IPS-18a (cell line): ENCODE measurements around the gene SEMA4F.

Source experiments
- H3K27ac ChIP-seq: one replicate; pipeline ENCODE4 v1.5.1; 2013; ENCODE audit warnings: low read length
- H3K27me3 ChIP-seq: one replicate; pipeline ENCODE4 v1.6.1; 2013; ENCODE audit warnings: mild to moderate bottlenecking, low read length; ENCODE audit not compliant: control insufficient read depth, insufficient read depth
- H3K36me3 ChIP-seq: one replicate; pipeline ENCODE4 v1.6.1; 2013; ENCODE audit warnings: low read depth, low read length; ENCODE audit not compliant: control insufficient read depth
- H3K4me1 ChIP-seq: one replicate; pipeline ENCODE4 v1.6.1; 2013; ENCODE audit warnings: low read depth, low read length; ENCODE audit not compliant: control insufficient read depth
- H3K4me3 ChIP-seq: one replicate; pipeline ENCODE4 v1.5.1; 2013; ENCODE audit warnings: low read length
- H3K9ac ChIP-seq: one replicate; pipeline ENCODE4 v1.6.1; 2013; ENCODE audit warnings: mild to moderate bottlenecking, low read length, moderate library complexity
- H3K9me3 ChIP-seq: one replicate; pipeline ENCODE4 v1.6.1; 2013; ENCODE audit warnings: low read depth, low read length; ENCODE audit not compliant: control insufficient read depth

SEMA4F gene

DNA sequence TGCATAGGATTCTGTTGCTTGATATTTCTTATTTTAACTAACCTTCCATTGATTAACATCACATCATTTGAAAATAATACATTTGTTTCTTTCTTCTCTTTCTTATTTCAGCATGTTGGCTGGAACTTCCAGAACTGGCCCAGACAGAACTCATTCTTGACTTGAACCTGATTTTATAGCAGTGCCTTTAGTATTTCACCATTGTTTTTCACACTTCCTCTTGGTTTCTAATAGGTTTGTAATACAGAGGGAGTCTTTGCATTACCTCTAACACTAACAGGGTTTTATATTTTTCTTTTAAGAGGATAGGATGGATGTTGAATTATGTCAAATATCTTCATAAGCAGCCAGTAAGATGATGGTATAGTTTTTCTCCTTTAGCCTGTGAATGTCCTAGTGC, 39.2 kb downstream of the SEMA4F start:
- no peaks in the 10 kb centered on the region for H3K9me3 ChIP-seq
- no peak overlapping the region for H3K4me3 ChIP-seq
- no peaks in the 10 kb centered on the region for H3K36me3 ChIP-seq
- no peak overlapping the region for H3K27ac ChIP-seq
- H3K4me1 ChIP-seq, result no peaks in the 10 kb centered on the region
- no peak overlapping the region for H3K9ac ChIP-seq
- H3K27me3 ChIP-seq, result no peaks in the 10 kb centered on the region

DNA sequence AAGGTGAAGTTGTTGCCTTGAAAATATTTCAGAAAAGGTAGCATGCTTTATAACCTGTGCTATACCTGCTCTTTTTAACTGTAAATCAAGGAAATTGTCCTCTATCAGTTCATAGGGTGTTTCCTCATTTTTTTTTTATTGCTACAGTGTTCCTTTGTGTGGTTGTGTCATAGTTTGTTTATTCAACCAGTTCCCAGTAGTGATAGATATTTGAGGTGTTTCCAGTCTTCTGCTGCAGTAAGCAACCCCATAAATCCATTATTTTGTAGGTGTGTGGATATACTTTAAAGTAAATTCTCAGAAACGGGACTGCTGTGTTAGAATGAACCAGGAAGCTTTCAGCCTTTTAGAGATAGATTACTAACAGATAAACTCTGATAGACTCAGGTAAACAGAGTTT, 39.6 kb downstream of the SEMA4F start:
- Histone ChIP-seq H3K27me3 (no peaks in the 10 kb centered on the region), H3K4me3 (no peak overlapping the region), H3K36me3 (no peaks in the 10 kb centered on the region), H3K4me1 (no peaks in the 10 kb centered on the region), H3K9me3 (no peaks in the 10 kb centered on the region), H3K27ac (no peak overlapping the region), H3K9ac (no peak overlapping the region)

DNA sequence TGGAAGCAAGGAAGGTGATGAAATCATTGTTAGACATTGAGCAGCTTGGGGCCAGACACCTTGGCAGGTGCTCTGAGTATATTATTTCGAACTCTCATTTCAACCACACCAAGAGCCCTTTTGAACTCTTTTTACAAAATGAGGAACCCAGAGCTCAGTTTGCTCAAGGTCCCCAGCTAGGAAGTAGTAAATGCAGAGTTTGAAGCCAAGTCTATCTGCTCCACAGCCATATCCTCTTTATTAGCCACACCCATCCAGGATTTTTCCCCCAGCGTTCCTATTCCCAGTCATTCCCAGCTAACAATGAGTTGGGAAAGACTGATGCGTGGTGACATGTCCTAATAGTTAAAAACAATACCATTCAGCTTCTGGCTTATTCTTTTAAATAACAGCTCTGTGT, 40.2 kb downstream of the SEMA4F start:
- Histone ChIP-seq H3K4me3 (no peak overlapping the region), H3K9me3 (no peaks in the 10 kb centered on the region), H3K4me1 (no peaks in the 10 kb centered on the region), H3K27ac (no peak overlapping the region), H3K9ac (no peak overlapping the region), H3K36me3 (no peaks in the 10 kb centered on the region), H3K27me3 (no peaks in the 10 kb centered on the region)

DNA sequence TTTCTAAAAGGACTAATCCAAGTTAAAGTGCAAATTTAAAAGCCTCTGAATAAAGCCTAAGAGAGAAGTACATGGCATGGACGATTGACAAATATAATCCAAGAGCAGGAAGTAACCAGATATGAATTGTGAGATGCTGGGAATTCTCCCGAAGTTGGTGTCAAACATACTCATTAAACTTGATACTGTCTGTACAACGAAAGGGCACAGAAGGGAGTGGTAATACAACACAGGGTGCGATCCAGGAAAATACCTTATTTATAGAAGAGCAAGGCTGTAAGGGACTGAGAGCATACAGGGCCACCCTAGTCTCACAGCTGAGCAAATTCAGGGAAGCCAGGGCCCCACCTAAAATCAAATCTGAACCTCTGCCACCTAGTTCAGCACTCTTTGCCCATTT, 41.6 kb downstream of the SEMA4F start:
- Histone ChIP-seq H3K27me3 (no peaks in the 10 kb centered on the region), H3K4me1 (no peaks in the 10 kb centered on the region), H3K27ac (no peak overlapping the region), H3K36me3 (no peaks in the 10 kb centered on the region), H3K9me3 (no peaks in the 10 kb centered on the region), H3K9ac (no peak overlapping the region), H3K4me3 (no peak overlapping the region)

DNA sequence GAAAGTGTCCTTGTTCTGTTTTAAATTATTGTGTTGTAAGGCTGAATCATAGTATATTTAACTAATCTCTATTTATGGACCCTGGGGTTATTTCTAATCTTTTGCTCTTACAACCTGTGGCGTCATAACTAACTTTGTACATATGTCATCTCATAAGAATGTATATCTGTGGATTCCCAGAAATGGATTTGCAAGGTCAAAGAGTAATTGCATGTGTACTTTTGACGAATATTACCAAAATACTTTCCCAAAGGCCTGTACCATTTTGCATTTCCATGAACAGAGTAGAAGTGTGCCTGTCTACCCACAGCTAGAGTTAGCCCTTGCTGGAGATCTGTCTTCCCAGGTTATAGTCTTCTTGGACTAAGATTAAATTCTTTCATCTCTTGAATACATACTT, 42.8 kb downstream of the SEMA4F start:
- no peak overlapping the region for H3K4me3 ChIP-seq
- H3K27me3 ChIP-seq, result no peaks in the 10 kb centered on the region
- no peak overlapping the region for H3K9ac ChIP-seq
- no peaks in the 10 kb centered on the region for H3K4me1 ChIP-seq
- no peak overlapping the region for H3K27ac ChIP-seq
- H3K9me3 ChIP-seq, result no peaks in the 10 kb centered on the region
- no peaks in the 10 kb centered on the region for H3K36me3 ChIP-seq

DNA sequence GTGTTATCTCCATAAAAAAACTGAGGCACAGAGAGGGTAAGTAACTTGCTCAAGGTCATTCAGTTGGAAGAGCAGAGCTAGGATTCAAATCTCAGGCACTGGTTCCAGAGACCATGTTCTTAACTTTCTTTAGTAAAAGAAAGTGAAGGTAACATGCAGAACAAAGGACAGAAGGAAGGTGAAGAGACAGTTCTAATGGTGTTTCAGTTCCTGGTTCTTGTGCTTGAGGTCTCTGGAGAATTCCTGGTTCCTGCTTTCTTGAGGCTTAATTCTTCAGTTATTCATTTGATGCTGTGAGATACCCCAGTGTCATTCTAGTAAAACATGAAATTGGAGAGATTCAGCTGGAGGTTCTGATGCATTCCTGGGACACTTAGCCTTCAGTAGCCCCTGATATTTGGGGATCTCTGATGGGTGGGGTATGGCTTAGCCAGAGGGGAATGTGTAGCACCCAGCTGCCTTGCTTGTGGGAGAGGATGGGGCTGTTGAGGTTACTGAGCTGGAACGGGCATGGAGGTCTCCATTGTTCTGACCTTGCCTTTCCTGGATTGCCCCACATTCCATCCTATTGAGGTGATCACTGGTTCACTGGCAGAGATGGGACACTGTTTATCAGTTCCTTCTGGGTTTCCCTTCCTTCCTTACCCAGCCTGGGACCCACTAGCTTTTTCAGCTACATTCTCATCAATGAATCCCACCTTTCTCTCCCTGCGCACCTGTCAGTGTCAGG, 46.8 kb downstream of the SEMA4F start:
- no peaks in the 10 kb centered on the region for H3K36me3 ChIP-seq
- H3K4me3 ChIP-seq, result no peak overlapping the region
- H3K4me1 ChIP-seq, result no peaks in the 10 kb centered on the region
- H3K27me3 ChIP-seq, result no peaks in the 10 kb centered on the region
- no peak overlapping the region for H3K9ac ChIP-seq
- no peak overlapping the region for H3K27ac ChIP-seq
- H3K9me3 ChIP-seq, result no peaks in the 10 kb centered on the region

DNA sequence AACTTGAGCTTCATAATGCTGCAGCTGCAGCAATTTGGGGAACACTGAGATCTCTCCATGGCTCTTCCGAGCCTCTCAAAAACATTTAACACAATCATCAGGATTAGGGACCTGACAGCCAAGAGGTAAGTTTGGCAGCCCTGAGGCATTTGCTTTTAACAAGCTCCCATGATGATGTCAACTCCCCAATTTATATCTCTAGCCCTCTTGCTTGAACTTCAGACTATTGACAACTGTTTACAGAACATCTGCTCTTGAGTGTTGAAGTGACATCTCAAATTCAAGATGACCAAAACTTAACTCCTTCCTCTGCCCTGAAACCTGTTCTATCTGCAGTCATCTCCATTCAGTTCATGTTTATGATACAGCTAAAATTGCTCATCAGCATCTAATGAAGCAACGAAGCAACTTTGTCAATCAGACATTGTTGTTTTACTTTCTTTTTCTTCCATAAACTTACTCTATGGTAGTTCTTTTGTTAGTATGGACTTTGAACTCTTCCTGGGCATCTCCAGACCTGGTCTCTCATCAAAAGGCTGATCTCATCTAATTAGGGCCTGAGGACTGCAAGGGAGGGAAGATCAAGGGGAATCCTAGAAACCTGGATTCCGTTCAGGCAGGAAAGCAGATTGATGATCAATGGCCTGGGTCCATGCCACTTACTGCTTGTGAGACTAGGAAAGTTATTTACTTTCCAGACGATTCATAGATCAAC, 48.1 kb downstream of the SEMA4F start:
- Histone ChIP-seq H3K9me3 (no peaks in the 10 kb centered on the region), H3K27ac (no peak overlapping the region), H3K4me3 (no peak overlapping the region), H3K27me3 (no peaks in the 10 kb centered on the region), H3K4me1 (no peaks in the 10 kb centered on the region), H3K9ac (no peak overlapping the region), H3K36me3 (no peaks in the 10 kb centered on the region)

DNA sequence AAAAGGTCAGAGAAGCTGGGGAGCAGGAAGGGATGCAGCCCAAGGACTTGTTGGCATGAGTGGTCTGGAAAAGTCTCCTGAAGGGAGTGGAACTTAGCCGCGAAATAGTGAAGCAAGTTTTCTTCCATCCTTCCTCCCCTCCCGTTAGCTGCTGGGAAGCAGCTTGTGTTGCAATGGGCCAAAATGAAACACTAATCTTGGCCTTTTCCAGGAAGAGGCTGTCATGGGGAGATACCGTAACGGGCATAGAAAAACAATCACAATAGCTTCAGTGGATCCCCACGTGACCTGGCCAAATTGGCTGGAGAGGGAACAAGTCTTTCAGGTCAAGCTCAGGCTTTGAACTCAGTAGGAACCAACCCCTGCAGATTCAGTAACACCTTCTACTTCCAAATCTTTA, 49.3 kb downstream of the SEMA4F start:
- Histone ChIP-seq H3K4me3 (no peak overlapping the region), H3K27ac (no peak overlapping the region), H3K9ac (no peak overlapping the region), H3K27me3 (no peaks in the 10 kb centered on the region), H3K9me3 (no peaks in the 10 kb centered on the region), H3K4me1 (no peaks in the 10 kb centered on the region), H3K36me3 (no peaks in the 10 kb centered on the region)

DNA sequence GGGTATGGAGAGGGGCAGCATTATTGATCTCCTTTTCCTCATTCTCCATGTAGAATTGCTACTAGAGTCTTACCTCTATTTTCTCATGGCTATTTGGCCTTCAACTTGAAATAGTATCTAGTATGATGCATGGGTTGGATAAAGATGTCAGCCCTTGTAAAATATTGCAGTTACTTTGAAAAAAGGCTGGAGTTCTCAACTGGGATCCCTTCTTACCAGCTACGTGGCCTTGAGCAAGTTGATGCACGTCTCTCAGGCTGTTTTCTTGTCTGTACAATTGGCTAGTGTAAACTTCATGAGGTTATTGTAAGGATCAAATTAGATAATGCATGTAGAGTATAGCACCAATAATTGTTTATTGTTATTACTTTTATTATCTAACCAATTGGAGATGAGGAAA, 50.2 kb downstream of the SEMA4F start:
- H3K4me1 ChIP-seq, result no peaks in the 10 kb centered on the region
- H3K36me3 ChIP-seq, result no peaks in the 10 kb centered on the region
- H3K27ac ChIP-seq, result no peak overlapping the region
- no peak overlapping the region for H3K9ac ChIP-seq
- H3K27me3 ChIP-seq, result no peaks in the 10 kb centered on the region
- H3K9me3 ChIP-seq, result no peaks in the 10 kb centered on the region
- no peak overlapping the region for H3K4me3 ChIP-seq

DNA sequence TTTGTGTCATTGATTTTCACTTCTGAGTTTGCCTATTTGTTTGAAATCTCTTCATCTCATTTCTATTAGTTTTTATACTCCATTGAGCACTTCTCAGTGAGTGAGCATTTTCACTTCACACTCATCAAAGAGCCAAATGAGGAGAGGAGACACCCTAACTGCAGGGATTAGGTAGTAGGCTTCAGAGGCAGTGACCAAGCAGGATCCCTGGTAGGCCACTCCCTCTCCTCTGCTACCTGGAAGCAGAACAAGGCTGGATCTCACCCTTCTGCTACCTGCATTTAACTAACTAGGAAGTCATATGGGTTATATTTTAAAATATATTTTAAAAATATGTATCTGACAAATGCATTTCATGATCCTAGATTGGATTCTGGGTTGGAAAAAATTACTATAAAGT, 52.7 kb downstream of the SEMA4F start:
- Histone ChIP-seq H3K27me3 (no peaks in the 10 kb centered on the region), H3K4me1 (no peaks in the 10 kb centered on the region), H3K36me3 (no peaks in the 10 kb centered on the region), H3K9ac (no peak overlapping the region), H3K4me3 (no peak overlapping the region), H3K27ac (no peak overlapping the region), H3K9me3 (no peaks in the 10 kb centered on the region)

DNA sequence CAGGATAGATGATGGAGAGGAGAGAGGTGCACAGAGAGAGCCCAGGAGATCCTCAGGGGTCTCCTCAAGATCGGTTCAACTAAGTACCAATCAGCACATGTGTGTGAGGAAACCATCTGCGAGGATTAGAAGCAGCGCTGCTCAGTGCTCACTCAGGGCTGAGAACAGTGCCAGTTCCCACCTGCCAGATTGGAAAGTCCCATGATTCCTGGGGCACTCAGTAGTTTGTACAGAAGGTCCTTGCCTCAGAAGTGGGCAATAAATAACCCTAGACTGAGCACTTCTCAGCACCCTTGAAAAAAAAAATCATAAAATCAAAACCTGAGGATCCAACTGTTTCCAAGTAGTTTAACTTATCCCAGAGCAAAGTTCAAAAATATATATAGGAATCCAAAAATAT, 53.8 kb downstream of the SEMA4F start:
- Histone ChIP-seq H3K4me3 (no peak overlapping the region), H3K27me3 (no peaks in the 10 kb centered on the region), H3K27ac (no peak overlapping the region), H3K9ac (no peak overlapping the region), H3K36me3 (no peaks in the 10 kb centered on the region), H3K4me1 (no peaks in the 10 kb centered on the region), H3K9me3 (no peaks in the 10 kb centered on the region)

DNA sequence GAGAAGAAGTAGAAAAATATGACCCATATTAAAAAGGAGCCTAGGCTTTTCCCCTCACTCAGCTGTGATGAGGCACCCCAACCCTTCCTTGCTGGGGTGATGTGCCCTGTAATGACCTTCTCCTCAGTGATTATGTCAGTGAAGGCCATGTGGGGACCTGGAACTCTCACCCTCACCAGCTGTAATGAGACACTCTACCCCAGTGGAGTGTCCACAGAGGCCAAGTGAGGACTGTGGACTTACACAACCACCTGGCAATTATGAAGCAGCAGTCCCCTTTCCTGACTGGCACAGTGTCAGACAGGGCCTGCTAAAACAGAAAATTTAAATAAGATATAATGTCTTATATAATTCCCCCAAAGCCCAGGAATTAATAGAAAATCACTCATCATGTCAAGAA, 54.2 kb downstream of the SEMA4F start:
- Histone ChIP-seq H3K9me3 (no peaks in the 10 kb centered on the region), H3K4me3 (no peak overlapping the region), H3K4me1 (no peaks in the 10 kb centered on the region), H3K9ac (no peak overlapping the region), H3K36me3 (no peaks in the 10 kb centered on the region), H3K27me3 (no peaks in the 10 kb centered on the region), H3K27ac (no peak overlapping the region)
